ENCODE results near the gene TMEM19. TPM values are rescaled to one million over a fixed set of nuclear protein-coding genes. Genes with fewer than 3 reads are reported as not detected.

Gene TMEM19
- total RNA-seq, 1 experiment from 2014 or later = 28.6 TPM

Other genes with a start within 250 kb of the TMEM19 start
- gene LGR5, start 246.3 kb upstream of the TMEM19 start, total RNA-seq (2014; rRNA removed; shearing (Covaris generic)) = 0.07 and 0.49 TPM in 2 replicates
- gene ZFC3H1, start 22.2 kb upstream of the TMEM19 start, total RNA-seq (2014; rRNA removed; shearing (Covaris generic)) = 2.7 and 7.0 TPM in 2 replicates
- 2.0 and 4.2 TPM in 2 replicates for gene THAP2, start 21.8 kb upstream of the TMEM19 start, total RNA-seq (2014; rRNA removed; shearing (Covaris generic))
- 13.8 and 35.9 TPM in 2 replicates for gene RAB21, start 68.8 kb downstream of the TMEM19 start, total RNA-seq (2014; rRNA removed; shearing (Covaris generic))
- 8.6 and 17.6 TPM in 2 replicates for gene TBC1D15, start 153.7 kb downstream of the TMEM19 start, total RNA-seq (2014; rRNA removed; shearing (Covaris generic))

Data from M059J (cell line).